GM12873 (cell line): Measurements from ENCODE around the gene PSD2.

Source experiments
- CTCF ChIP-seq: IDR thresholded peaks from 2 replicates; pipeline ENCODE4 v1.5.1; 2012; ENCODE audit warnings: low read depth, mild to moderate bottlenecking, moderate library complexity, low read length, control low read depth; ENCODE audit not compliant: insufficient read depth; ENCODE audit errors: missing control alignments

The PSD2 gene

DNA sequence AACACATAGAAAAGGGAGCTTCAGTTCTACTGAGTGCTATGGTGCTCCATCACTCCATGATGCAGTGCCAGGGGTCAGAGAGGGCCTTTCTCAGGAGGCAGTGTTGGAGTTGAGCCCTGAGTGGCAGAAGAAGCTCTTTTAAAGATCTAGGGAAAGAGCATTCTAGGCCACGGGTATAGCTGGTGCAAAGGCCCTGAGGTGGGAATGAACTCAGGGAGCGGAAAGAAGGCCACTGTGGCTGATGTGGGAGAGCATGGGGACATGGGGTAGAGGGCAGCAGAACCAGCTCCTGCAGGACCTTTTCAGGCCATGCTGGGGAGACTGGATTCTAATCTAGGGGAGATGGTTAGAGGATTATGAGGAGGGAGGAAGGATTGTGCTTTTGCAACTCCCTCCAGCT, 9.9 kb downstream of the PSD2 start:
- TF ChIP-seq CTCF = no peak

DNA sequence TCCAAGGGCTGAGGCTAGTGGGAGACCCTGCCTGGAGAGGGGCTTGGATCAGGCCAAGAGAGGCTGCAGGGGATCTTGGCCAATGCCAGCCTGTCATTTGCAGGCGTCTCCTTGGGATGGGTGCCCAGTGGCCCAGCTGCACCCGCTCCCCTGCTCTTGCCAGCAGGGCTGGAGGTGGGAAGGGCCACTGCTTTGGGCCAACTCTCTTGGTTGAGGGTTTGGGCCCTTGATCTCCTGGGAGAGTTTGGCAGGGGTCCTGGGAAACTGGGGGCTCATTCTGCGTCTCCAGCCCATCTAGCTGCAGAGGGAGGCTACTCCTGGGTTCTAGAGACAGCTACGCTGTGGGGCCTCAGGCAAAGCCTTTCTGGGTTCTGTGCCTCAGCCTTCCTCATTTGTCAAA, 10.5 kb downstream of the PSD2 start:
- no peak for TF ChIP-seq CTCF

DNA sequence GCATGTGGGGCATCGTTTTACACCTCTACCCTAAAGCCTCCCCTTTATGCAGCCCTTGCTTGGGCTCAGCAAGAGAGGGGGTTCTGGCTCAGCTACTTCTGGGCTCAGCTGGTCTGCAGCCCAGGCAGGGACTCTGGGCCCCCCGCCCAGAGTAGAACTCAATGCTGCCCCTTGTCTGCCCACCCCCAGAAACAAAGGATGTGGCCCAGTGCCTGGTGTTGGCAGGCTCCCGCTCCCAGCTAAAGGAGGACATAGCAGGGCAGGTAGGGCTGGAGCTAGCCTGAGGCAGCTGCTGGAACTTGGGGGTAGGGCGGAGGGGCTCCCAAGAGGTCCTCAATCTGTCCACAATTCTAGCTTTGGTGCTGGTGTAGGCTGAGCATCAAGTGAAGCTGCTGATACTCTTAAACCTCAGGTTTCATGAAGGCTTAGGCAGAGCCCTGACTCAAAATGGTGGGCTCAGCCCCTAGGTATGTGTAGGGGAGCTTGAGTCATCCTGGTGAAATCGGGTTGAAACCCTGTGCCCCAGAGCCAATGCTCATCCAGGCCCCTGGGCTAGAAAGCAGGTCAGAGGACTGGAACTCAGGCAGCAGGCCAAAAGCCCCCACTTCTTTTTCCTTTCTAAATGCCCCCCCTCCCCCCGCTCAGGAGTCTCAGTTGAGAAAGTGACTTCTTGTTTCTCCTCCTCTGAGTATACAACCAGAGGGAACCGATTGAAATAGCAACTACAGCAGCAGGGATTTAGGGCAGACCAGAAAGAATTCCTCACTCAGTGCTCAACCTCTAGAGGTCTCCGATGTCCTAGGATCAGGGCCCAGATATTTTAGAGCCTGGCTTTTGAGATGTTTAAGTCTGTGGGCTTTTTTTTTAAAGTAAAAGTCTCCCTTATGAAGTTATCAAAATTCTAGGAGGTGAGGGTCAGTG, 11.4 kb downstream of the PSD2 start:
- no peak for TF ChIP-seq CTCF

- TF ChIP-seq CTCF = no peak
Measured at GRCh38 chr5:139807647-139808030, 12.0 kb downstream of the PSD2 start.

DNA sequence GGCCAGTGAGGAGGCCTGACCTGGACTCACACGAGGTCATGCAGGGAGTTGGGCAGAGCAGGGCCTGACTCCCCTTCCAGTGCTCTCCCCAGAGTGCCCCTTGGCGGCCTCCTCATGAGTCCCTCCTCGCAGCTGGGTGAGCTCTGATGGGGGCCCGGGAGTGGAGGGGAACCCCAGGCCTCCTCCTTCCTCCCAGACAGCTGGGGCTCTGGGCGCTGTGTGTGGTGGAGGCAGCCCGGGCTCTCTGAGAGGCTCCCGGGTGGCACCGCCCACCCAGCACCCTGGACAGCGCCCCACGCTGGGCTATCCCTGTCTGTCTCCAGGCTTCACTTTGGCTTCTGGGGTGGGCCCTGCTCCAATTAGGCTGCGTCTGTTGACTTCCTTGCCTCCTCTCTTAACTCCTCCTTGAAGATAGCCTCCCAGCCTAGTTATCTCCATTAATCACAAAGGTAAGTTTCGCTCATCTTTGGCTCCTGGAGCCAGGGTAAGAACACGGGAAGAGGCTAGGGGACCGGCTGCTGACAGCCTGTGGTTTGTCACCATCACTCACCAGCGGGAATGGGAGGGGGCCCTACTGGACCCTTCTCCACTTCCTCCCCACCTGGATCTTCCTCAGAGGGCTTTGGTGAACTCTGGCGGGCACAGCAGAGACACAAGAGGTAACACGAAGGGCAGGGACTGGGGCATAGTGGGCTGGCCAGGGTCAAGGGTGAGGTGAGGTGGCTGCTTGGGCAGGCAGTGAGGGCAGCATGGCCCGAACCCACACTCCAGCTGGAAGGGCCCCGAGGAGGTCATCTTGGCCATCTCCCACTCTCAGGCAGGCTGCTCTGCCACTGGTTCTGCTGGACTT, 13.1 kb downstream of the PSD2 start:
- TF ChIP-seq CTCF = no peak

DNA sequence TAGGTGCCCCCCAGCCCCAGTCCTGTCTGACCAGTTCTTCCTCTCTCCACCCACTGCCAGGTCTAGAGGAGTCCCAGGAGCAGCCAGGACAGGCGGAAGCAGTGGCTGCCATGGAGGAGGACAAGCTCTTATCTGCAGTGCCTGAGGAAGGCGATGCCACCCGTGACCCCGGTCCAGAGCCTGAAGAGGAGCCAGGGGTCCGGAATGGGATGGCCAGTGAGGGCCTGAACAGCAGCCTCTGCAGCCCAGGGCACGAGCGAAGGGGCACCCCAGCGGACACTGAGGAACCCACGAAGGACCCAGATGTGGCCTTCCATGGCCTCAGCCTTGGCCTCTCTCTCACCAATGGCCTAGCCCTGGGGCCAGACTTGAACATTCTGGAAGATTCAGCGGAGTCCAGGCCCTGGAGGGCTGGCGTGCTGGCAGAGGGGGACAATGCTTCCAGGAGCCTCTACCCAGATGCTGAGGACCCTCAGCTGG, 13.8 kb downstream of the PSD2 start:
- TF ChIP-seq CTCF = no peak

DNA sequence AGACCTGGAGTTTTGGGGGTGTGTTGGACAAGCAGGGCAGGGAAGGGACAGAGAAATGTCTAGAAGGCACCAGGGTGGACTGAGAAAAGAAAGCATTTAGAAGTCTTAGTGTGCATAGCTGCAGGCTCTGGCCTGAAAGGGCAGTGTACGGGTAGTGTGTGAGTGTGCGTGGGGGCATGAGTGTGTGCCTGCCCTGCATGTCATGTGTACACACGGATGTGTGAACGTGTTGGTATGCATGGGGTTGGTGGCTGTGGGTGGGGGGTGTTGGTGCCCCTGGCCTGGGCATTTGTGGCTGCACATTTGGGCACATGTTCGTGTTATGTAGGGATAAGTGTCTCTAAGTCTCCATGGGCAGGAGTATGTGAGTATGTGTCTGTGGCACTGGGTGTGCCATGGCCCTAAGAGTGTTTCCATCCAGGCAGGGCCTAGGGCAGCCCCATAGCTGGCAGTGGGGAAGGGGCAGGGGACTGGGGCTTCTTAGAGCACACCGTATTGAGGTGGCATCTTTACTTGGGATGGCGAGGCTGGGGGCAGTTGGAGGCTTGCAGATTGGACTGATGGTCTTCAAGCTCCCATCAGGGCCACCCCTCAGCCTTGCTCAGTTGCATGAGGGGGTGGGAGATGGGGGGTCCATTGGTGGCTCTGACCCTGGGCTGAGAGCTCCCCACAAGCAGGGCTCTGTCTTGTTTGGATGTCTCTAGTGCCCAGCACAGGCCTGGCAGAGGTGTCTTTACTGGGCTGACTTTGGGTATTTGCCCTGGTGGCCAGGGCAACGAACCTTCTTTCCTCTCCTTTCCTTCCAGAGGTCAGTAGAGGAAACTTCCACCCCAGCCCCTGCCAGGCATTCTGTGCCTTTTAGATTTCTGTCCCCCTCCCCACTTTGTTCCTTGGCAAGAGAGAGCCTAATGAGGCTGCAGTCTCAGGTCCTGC, 15.0 kb downstream of the PSD2 start:
- no peak for TF ChIP-seq CTCF
